ENCODE results near the gene OVCA2. TPM values are rescaled to one million over a fixed set of nuclear protein-coding genes. Genes with fewer than 3 reads are reported as not detected.

OVCA2 gene
- total and polyA plus RNA-seq, 12 donors: 15.3 to 47.5 (median 17.7) TPM

DNA sequence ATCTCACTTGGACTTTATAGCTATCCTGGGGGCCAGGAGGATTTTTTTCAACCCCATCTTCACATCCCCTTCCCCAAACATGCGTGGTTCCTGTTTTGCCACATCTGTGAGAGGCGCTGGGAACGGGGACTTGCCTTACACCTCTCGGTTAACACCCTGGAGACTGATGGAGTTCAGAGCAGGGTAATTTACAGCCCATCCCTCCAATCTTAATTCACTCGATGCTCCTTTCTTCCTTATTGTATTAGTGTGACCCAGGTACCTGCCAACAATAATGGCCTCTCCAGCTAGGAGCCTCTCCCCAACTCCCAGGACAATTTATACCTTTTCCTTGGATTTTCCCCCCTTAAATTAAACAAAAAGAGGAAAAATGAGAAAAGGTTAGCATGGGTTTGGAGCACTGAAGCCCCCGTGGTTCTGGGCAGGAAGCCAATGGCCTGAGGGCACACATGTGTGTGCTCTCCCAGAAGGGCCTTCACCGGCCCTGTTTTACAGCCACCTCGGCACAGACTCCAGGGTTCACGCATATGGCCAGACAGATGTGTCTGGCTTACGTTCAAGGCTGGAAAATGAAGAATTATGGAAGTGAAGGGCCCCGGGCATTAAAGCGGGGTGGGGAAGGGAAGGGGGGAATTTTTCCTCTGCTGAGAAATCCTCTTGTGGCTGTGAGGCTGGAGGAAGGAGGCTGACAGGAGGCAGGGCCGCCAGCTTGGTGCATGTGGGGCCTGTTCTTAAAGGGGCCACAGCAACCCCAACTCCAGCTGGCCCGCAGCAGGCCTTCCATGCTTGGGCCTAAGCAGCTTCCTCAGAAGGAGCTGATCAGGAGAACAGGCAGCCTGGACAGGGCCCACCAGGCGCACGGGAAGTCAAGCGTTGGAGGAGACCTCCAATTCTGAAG, 34.5 kb downstream of the OVCA2 start:
- no peak for ATAC-seq
- TF ChIP-seq, protein P1, sequence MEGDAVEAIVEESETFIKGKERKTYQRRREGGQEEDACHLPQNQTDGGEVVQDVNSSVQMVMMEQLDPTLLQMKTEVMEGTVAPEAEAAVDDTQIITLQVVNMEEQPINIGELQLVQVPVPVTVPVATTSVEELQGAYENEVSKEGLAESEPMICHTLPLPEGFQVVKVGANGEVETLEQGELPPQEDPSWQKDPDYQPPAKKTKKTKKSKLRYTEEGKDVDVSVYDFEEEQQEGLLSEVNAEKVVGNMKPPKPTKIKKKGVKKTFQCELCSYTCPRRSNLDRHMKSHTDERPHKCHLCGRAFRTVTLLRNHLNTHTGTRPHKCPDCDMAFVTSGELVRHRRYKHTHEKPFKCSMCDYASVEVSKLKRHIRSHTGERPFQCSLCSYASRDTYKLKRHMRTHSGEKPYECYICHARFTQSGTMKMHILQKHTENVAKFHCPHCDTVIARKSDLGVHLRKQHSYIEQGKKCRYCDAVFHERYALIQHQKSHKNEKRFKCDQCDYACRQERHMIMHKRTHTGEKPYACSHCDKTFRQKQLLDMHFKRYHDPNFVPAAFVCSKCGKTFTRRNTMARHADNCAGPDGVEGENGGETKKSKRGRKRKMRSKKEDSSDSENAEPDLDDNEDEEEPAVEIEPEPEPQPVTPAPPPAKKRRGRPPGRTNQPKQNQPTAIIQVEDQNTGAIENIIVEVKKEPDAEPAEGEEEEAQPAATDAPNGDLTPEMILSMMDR (IDR thresholded peaks at IDR 0.05): no peak
- peaks cover 0 to 77% (median 6%) of the 10 kb centered on the region in 9 donors for H3K36me3 ChIP-seq
- H3K27me3 ChIP-seq: no peaks in the 10 kb centered on the region
- intact Hi-C loops (cut with DNase I): no loop called here
- H3K9me3 ChIP-seq: no peaks in the 10 kb centered on the region
- DNase-seq: no peak
- peaks cover 27 to 67% (median 57%) of the 10 kb centered on the region in 9 donors for H3K4me1 ChIP-seq
- peak overlapping the region; percentile 60 to 97 (median 92) for H3K27ac ChIP-seq
- H3K4me3 ChIP-seq: no peak overlapping the region
- WGBS, 2 donors: 53 to 61% methylated on average over 17 of the region's 17 CpGs

DNA sequence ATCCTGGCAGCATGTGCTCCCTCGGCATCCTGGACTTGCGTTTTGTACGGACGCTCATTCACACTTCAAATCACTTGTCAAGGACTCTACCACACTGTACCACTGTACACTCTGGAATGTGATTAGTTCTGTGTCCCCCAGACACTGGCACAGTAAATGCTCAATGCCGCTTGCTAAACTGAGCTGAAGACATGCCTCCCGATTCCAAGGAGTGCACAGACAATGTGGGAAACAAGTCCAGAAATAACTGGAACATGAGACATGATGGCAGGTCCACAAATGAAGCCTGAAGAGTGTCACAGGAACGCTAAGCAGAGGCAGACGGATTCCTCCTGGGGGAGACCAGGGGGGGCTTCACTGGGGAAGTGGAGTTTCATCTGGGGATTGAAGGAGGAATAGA, 35.2 kb downstream of the OVCA2 start:
- WGBS, 2 donors: 61 to 72% methylated on average over 8 of the region's 8 CpGs
- TF ChIP-seq, protein P1 (IDR thresholded peaks at IDR 0.05): no peak
- H3K36me3 ChIP-seq: peaks cover 0 to 82% (median 6%) of the 10 kb centered on the region in 9 donors

DNA sequence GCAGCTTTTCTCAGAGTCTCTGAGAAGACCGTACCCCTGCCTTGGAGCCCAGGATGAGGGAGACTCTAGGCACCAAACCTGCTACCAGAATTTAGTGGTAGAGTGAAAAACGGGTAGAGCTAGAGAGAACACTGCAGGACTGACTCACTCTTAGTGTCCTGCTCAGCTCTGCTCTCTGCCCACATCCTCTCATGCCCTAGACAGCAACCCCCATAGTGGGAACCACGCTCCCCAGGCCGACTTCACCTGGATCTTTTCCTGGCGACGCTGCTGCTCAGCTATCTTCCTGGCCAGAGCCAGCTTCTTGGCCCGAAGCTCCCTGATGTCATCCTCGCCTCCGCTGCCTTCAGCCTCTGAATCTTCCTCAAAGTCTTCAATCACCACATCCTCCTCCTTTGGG, 39.7 kb downstream of the OVCA2 start:
- no peak for DNase-seq
- no peaks in the 10 kb centered on the region for H3K9me3 ChIP-seq
- H3K27ac ChIP-seq: peak overlapping the region in 6 of 10 donors; percentile 28 to 97 (median 92)
- no peak overlapping the region for H3K4me3 ChIP-seq
- TF ChIP-seq, protein P1 (IDR thresholded peaks at IDR 0.05): no peak
- intact Hi-C loops (cut with DNase I): loop anchor here in 2 of 10 donors (10.0 kb wide), 1 partner anchor 93 kb away; no protein-coding TSS in a partner anchor
- no peaks in the 10 kb centered on the region for H3K27me3 ChIP-seq
- no peak for ATAC-seq
- H3K4me1 ChIP-seq: peaks cover 37 to 61% (median 53%) of the 10 kb centered on the region in 9 donors
- WGBS, 2 donors: 82% methylated on average over 9 of the region's 9 CpGs
- peaks cover 0 to 70% (median 6%) of the 10 kb centered on the region in 9 donors for H3K36me3 ChIP-seq

More for the DNA sequence above, 35.2 kb downstream of the OVCA2 start:
- Histone ChIP-seq H3K9me3 (no peaks in the 10 kb centered on the region), H3K4me3 (no peak overlapping the region), H3K27me3 (no peaks in the 10 kb centered on the region), H3K27ac (peak overlapping the region in 9 of 10 donors; percentile 85 to 97 (median 92)), H3K4me1 (peaks cover 20 to 61% (median 53%) of the 10 kb centered on the region in 9 donors)
- ATAC-seq (no peak), DNase-seq (no peak)
- intact Hi-C loops (cut with DNase I): no loop called here

DNA sequence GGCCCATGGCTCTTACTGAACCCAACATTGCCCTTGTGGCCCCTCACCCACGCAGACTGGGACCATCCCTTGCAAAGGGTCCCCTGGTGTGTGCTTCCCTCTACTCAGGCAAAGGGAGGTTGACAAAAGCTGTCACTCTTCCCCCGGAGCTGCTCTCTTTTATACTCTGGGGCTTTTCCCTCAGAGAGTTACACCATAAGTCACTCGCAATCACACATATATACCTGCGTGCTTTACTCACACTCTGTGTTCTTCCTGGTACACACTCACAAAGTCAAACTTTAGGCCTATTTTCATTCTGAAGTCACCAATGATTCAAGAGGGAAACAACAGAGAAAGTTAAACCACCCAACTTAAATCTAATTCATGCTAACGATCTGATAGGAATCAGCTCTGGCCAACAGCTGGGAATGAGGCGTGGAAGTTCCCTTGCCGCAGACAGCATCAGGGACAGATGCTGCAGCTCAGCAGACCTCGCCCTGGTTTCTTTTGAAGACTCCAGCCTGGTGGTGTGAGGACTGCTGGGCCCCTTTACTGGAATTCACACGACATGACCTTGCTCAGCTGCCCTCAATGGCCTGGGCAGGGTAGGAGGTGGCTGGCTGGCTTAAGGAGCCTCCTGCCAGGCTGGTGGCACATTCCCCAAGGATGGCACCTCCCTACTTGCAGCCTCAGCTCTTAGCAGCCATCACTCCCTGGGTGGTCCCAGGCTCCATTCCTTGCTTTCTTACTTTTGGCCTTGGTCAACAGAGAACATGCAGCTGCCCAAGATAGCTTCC, 40.4 kb downstream of the OVCA2 start:
- ATAC-seq (no peak), DNase-seq (no peak)
- peak overlapping the region in 9 of 10 donors; percentile 84 to 97 (median 92) for H3K27ac ChIP-seq
- no peaks in the 10 kb centered on the region for H3K27me3 ChIP-seq
- intact Hi-C loops (cut with DNase I): loop anchor here in 2 of 10 donors (10.0 kb wide), 1 partner anchor 93 kb away; no protein-coding TSS in a partner anchor
- no peak overlapping the region for H3K4me3 ChIP-seq
- TF ChIP-seq, protein P1 (IDR thresholded peaks at IDR 0.05): no peak
- no peaks in the 10 kb centered on the region for H3K9me3 ChIP-seq
- WGBS, 2 donors: 74 to 76% methylated on average over 9 of the region's 9 CpGs
- H3K4me1 ChIP-seq: peaks cover 38 to 61% (median 53%) of the 10 kb centered on the region in 9 donors
- peaks cover 0 to 63% (median 6%) of the 10 kb centered on the region in 9 donors for H3K36me3 ChIP-seq
